Endodermal cell (in vitro differentiated cells): Measurements from ENCODE around the gene EXOC6. TPM values are rescaled to one million over a fixed set of nuclear protein-coding genes. Genes with fewer than 3 reads are reported as not detected.
A peak's percentile ranks its signal among the peaks of the same experiment; 100 is the strongest.

Source experiments
- DNase-seq: peaks from one replicate; pipeline ENCODE4 v3.0.0-alpha.2; 2017
- H3K27ac ChIP-seq: 2 replicates; pipeline ENCODE4 v1.5.1; 2013; ENCODE audit warnings: mild to moderate bottlenecking, low read depth, low read length, moderate library complexity
- H3K27me3 ChIP-seq: 2 replicates; pipeline ENCODE4 v1.6.1; 2013; ENCODE audit warnings: mild to moderate bottlenecking, low read length, moderate library complexity; ENCODE audit not compliant: insufficient read depth, control insufficient read depth, poor library complexity, severe bottlenecking
- H3K36me3 ChIP-seq: 2 replicates; pipeline ENCODE4 v1.7.0; 2013; ENCODE audit warnings: mild to moderate bottlenecking, low read length, moderate library complexity; ENCODE audit not compliant: control insufficient read depth, insufficient read depth
- H3K4me1 ChIP-seq: one replicate; pipeline ENCODE4 v1.7.0; 2013; ENCODE audit warnings: low read length; ENCODE audit not compliant: control insufficient read depth, insufficient read depth
- H3K4me3 ChIP-seq: 2 replicates; pipeline ENCODE4 v1.5.1; 2013; ENCODE audit warnings: mild to moderate bottlenecking, low read length, moderate library complexity
- H3K9ac ChIP-seq: 2 replicates; pipeline ENCODE4 v1.6.1; 2013; ENCODE audit warnings: mild to moderate bottlenecking, low read length, moderate library complexity; ENCODE audit not compliant: poor library complexity, severe bottlenecking; ENCODE audit errors: extremely low read depth
- H3K9me3 ChIP-seq: 2 replicates; pipeline ENCODE4 v1.6.1; 2013; ENCODE audit warnings: mild to moderate bottlenecking, low read length, moderate library complexity; ENCODE audit not compliant: control insufficient read depth
- H3K27ac Mint-ChIP-seq: 2 replicates; pipeline ENCODE4 v1.8.0; 2020; ENCODE audit warnings: mixed read lengths
- H3K27me3 Mint-ChIP-seq: 2 replicates; pipeline ENCODE4 v1.8.0; 2021; ENCODE audit warnings: mild to moderate bottlenecking, mixed read lengths; ENCODE audit not compliant: insufficient read depth
- H3K36me3 Mint-ChIP-seq: 2 replicates; pipeline ENCODE4 v1.8.0; 2020; ENCODE audit warnings: low read depth, mixed read lengths
- H3K4me1 Mint-ChIP-seq: 2 replicates; pipeline ENCODE4 v1.8.0; 2020; ENCODE audit warnings: mixed read lengths
- H3K4me3 Mint-ChIP-seq: 2 replicates; pipeline ENCODE4 v1.8.0; 2020; ENCODE audit warnings: mild to moderate bottlenecking, moderate library complexity, mixed read lengths
- H3K9me3 Mint-ChIP-seq: 2 replicates; pipeline ENCODE4 v1.8.0; 2020; ENCODE audit warnings: mild to moderate bottlenecking, mixed read lengths
- CTCF ChIP-seq: fragments of 200-600 bp; sonication (generic); conservative IDR thresholded peaks from 2 replicates; pipeline ENCODE4 v1.5.0; 2021; ENCODE audit warnings: antibody characterized with exemption, mild to moderate bottlenecking
- WGBS, 2 experiments: methylation state at CpG; one replicate each; pipeline versions ENCODE4 v1.1.5 to v1.1.7; 2013; ENCODE audit warnings: missing lambda C conversion rate in 2 of 2, mixed read lengths in 1 of 2; ENCODE audit not compliant: insufficient coverage in 1 of 2, insufficient read length in 1 of 2; 5-methylcytosine and 5-hydroxymethylcytosine counted together
- total RNA-seq, 2 donors: library from RNA; stranded (reverse); fragmentation: NEBNext Ultra II Directional in 1 of 2; extraction: Animal tissue kit (Norgen Biotek cat#: 25700) in 1 of 2; gene quantifications; 2 replicates in 1 of 2; 3 replicates in 1 of 2; pipeline ENCODE4 v1.2.1, GENCODE V29; 2021

The EXOC6 gene
- total RNA-seq, 2 donors from 2014 or later: 12.1 to 21.3 TPM

- no peaks in the 10 kb centered on the region for H3K4me1 ChIP-seq
- H3K9me3 ChIP-seq: no peaks in the 10 kb centered on the region
- no peak overlapping the region for H3K27ac ChIP-seq
- H3K27me3 ChIP-seq: no peaks in the 10 kb centered on the region
- no peaks in the 10 kb centered on the region for H3K36me3 Mint-ChIP-seq
- DNase-seq: peak; percentile 73
- H3K9me3 Mint-ChIP-seq: no peaks in the 10 kb centered on the region
- H3K27ac Mint-ChIP-seq: peak overlapping the region; percentile 77
- H3K36me3 ChIP-seq: peaks cover 5% of the 10 kb centered on the region
- H3K4me3 ChIP-seq: no peak overlapping the region
- H3K9ac ChIP-seq: no peak overlapping the region
- no peaks in the 10 kb centered on the region for H3K27me3 Mint-ChIP-seq
- peaks cover 35% of the 10 kb centered on the region for H3K4me1 Mint-ChIP-seq
- no peak overlapping the region for H3K4me3 Mint-ChIP-seq
- WGBS, 2 experiments: 82 to 83% methylated on average over 4 to 5 of the region's 5 CpGs
- TF ChIP-seq CTCF: no peak
These were observed 43.8 kb downstream of the EXOC6 start for GRCh38 chr10:92891885-92892690.

- Mint-ChIP-seq H3K36me3 (no peaks in the 10 kb centered on the region), H3K27ac (peak overlapping the region; percentile 77), H3K27me3 (no peaks in the 10 kb centered on the region), H3K4me1 (peaks cover 40% of the 10 kb centered on the region), H3K4me3 (no peak overlapping the region), H3K9me3 (no peaks in the 10 kb centered on the region)
- no peak overlapping the region for H3K9ac ChIP-seq
- 95 to 100% methylated on average over 2 of the region's 3 CpGs for WGBS, 2 experiments
- no peaks in the 10 kb centered on the region for H3K4me1 ChIP-seq
- DNase-seq: no peak
- no peaks in the 10 kb centered on the region for H3K27me3 ChIP-seq
- H3K9me3 ChIP-seq: no peaks in the 10 kb centered on the region
- H3K36me3 ChIP-seq: peaks cover 8% of the 10 kb centered on the region
- no peak for TF ChIP-seq CTCF
- no peak overlapping the region for H3K4me3 ChIP-seq
- H3K27ac ChIP-seq: no peak overlapping the region
These were observed 44.4 kb downstream of the EXOC6 start for GRCh38 chr10:92892691-92893054.

GRCh38 chr10:92894081-92894655 lies 45.8 kb downstream of the EXOC6 start:
- H3K27me3 ChIP-seq: no peaks in the 10 kb centered on the region
- H3K27ac ChIP-seq: no peak overlapping the region
- no peak overlapping the region for H3K4me3 ChIP-seq
- H3K4me3 Mint-ChIP-seq: no peak overlapping the region
- DNase-seq: no peak
- peaks cover 8% of the 10 kb centered on the region for H3K36me3 ChIP-seq
- no peak overlapping the region for H3K27ac Mint-ChIP-seq
- H3K9me3 Mint-ChIP-seq: no peaks in the 10 kb centered on the region
- H3K4me1 ChIP-seq: no peaks in the 10 kb centered on the region
- H3K36me3 Mint-ChIP-seq: no peaks in the 10 kb centered on the region
- H3K4me1 Mint-ChIP-seq: peaks cover 40% of the 10 kb centered on the region
- H3K9ac ChIP-seq: no peak overlapping the region
- H3K9me3 ChIP-seq: no peaks in the 10 kb centered on the region
- H3K27me3 Mint-ChIP-seq: no peaks in the 10 kb centered on the region
- TF ChIP-seq CTCF: no peak
